HEK293 (cell line): ENCODE data around the gene SPATA31C2.

Experiments used
- YY1 ChIP-seq: fragments of 450-650 bp; formaldehyde crosslinking; IDR thresholded peaks from 2 replicates; pipeline ENCODE4 v1.5.1; 2018; ENCODE audit warnings: missing biosample characterization, missing genetic modification characterization
- ZSCAN30 ChIP-seq: fragments of 450-650 bp; IDR thresholded peaks from 2 replicates; pipeline ENCODE4 v1.5.1; 2018; ENCODE audit warnings: missing biosample characterization, mild to moderate bottlenecking, missing genetic modification characterization, moderate library complexity
- TF ChIP-seq, protein P1 (sequence below): fragments of 450-650 bp; formaldehyde crosslinking; IDR thresholded peaks from 2 replicates; pipeline ENCODE4 v1.5.1; 2016; ENCODE audit warnings: missing biosample characterization, missing genetic modification characterization
- TF ChIP-seq, protein P2 (sequence below): fragments of 450-650 bp; formaldehyde crosslinking; IDR thresholded peaks from 2 replicates; pipeline ENCODE4 v1.5.1; 2016; ENCODE audit warnings: missing biosample characterization, missing genetic modification characterization

GRCh38 chr9:88090151-88090581 lies 48.1 kb downstream of the SPATA31C2 start:
- TF ChIP-seq, protein P1, sequence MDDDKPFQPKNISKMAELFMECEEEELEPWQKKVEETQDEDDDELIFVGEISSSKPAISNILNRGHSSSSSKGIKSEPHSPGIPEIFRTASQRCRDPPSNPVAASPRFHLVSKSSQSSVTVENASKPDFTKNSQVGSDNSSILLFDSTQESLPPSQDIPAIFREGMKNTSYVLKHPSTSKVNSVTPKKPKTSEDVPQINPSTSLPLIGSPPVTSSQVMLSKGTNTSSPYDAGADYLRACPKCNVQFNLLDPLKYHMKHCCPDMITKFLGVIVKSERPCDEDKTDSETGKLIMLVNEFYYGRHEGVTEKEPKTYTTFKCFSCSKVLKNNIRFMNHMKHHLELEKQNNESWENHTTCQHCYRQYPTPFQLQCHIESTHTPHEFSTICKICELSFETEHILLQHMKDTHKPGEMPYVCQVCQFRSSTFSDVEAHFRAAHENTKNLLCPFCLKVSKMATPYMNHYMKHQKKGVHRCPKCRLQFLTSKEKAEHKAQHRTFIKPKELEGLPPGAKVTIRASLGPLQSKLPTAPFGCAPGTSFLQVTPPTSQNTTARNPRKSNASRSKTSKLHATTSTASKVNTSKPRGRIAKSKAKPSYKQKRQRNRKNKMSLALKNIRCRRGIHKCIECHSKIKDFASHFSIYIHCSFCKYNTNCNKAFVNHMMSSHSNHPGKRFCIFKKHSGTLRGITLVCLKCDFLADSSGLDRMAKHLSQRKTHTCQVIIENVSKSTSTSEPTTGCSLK (tag by site-specific recombination), result no peak
- no peak for TF ChIP-seq YY1 (tag by site-specific recombination)
- TF ChIP-seq, protein P2, sequence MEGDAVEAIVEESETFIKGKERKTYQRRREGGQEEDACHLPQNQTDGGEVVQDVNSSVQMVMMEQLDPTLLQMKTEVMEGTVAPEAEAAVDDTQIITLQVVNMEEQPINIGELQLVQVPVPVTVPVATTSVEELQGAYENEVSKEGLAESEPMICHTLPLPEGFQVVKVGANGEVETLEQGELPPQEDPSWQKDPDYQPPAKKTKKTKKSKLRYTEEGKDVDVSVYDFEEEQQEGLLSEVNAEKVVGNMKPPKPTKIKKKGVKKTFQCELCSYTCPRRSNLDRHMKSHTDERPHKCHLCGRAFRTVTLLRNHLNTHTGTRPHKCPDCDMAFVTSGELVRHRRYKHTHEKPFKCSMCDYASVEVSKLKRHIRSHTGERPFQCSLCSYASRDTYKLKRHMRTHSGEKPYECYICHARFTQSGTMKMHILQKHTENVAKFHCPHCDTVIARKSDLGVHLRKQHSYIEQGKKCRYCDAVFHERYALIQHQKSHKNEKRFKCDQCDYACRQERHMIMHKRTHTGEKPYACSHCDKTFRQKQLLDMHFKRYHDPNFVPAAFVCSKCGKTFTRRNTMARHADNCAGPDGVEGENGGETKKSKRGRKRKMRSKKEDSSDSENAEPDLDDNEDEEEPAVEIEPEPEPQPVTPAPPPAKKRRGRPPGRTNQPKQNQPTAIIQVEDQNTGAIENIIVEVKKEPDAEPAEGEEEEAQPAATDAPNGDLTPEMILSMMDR (tag by site-specific recombination), result no peak
- no peak for TF ChIP-seq ZSCAN30
